Stomach (tissue), 4 donors: ENCODE measurements around the gene GRAMD2A.
"Not testable (repeated sequence)": the region's sequence is repeated elsewhere in the genome, so short reads cannot be mapped to it uniquely, and the experiment has no call there.

Experiments used
- EP300 ChIP-seq: sonication (generic); formaldehyde crosslinking; IDR thresholded peaks from one replicate; pipeline ENCODE4 v1.6.1; 2017; ENCODE audit warnings: antibody characterized with exemption
- POLR2A ChIP-seq, 4 donors: fragments of 450-650 bp; IDR thresholded peaks; one replicate each; pipeline ENCODE4 v1.6.1; 2016; ENCODE audit warnings: antibody characterized with exemption in 4 of 4, control low read depth in 2 of 4, mild to moderate bottlenecking in 1 of 4, moderate library complexity in 1 of 4
- TF ChIP-seq, protein P1 (sequence below), 7 experiments: fragments of 450-650 bp in 4 of 7; fragments of 200-600 bp in 3 of 7; sonication (generic) in 3 of 7; IDR thresholded peaks; one replicate each; pipeline ENCODE4 v1.5.1; 2016 to 2019; ENCODE audit warnings: antibody characterized with exemption in 7 of 7, control low read depth in 2 of 7, mild to moderate bottlenecking in 1 of 7

DNA sequence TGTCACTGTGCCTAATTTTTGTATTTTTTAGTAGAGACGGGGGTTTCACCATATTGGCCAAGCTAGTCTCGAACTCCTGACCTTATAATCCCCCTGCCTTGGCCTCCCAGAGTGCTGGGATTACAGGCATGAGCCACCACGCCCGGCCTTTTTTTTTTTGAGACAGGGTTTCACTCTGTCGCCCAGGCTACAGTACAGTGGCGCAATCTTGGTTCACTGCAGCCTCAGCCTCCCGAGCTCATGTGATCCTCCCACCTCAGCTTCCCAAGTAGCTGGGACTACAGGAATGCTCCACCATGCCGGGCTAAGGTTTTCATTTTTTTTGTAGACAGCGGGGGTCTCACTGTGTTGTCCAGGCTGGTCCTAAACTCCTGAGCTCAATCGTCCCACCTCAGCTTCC lies 25.6 kb downstream of the GRAMD2A start:
- TF ChIP-seq, protein P1, sequence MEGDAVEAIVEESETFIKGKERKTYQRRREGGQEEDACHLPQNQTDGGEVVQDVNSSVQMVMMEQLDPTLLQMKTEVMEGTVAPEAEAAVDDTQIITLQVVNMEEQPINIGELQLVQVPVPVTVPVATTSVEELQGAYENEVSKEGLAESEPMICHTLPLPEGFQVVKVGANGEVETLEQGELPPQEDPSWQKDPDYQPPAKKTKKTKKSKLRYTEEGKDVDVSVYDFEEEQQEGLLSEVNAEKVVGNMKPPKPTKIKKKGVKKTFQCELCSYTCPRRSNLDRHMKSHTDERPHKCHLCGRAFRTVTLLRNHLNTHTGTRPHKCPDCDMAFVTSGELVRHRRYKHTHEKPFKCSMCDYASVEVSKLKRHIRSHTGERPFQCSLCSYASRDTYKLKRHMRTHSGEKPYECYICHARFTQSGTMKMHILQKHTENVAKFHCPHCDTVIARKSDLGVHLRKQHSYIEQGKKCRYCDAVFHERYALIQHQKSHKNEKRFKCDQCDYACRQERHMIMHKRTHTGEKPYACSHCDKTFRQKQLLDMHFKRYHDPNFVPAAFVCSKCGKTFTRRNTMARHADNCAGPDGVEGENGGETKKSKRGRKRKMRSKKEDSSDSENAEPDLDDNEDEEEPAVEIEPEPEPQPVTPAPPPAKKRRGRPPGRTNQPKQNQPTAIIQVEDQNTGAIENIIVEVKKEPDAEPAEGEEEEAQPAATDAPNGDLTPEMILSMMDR (IDR thresholded peaks at IDR 0.05) = not testable (repeated sequence)
- not testable (repeated sequence) for TF ChIP-seq EP300; POLR2A (IDR thresholded peaks at IDR 0.05)
